Breast epithelium (tissue), 4 donors: Measurements from ENCODE around the gene MYO5B. TPM values are rescaled to one million over a fixed set of nuclear protein-coding genes. Genes with fewer than 3 reads are reported as not detected.
"Not testable (repeated sequence)": the region's sequence is repeated elsewhere in the genome, so short reads cannot be mapped to it uniquely, and the experiment has no call there.

Experiments
- DNase-seq, 2 donors: peaks; one replicate each; pipeline ENCODE4 v3.0.0-alpha.2; 2019; ENCODE audit warnings: low spot score in 2 of 2
- H3K27ac ChIP-seq, 2 donors: fragments of 200-600 bp; sonication (generic) in 1 of 2; one replicate each; pipeline ENCODE4 v1.5.1; 2016 to 2019; ENCODE audit warnings: mild to moderate bottlenecking in 1 of 2
- H3K27me3 ChIP-seq, 2 donors: fragments of 200-600 bp; sonication (generic) in 1 of 2; one replicate each; pipeline versions ENCODE4 v1.5.1 to v1.6.0; 2017 to 2019; ENCODE audit warnings: control low read depth in 1 of 2, mild to moderate bottlenecking in 1 of 2
- H3K36me3 ChIP-seq: fragments of 200-600 bp; one replicate; pipeline ENCODE4 v1.5.1; 2019
- H3K4me1 ChIP-seq, 2 donors: fragments of 200-600 bp; sonication (generic); one replicate each; pipeline ENCODE4 v1.5.1; 2016 to 2019; ENCODE audit warnings: control low read depth in 1 of 2
- H3K4me3 ChIP-seq, 3 donors: fragments of 200-600 bp; sonication (generic); 1 replicate in 2 of 3; 2 replicates in 1 of 3; pipeline ENCODE4 v1.5.1; 2016 to 2019; ENCODE audit warnings: mild to moderate bottlenecking in 3 of 3, moderate library complexity in 2 of 3
- H3K9me3 ChIP-seq, 2 donors: fragments of 200-600 bp; sonication (generic) in 1 of 2; one replicate each; pipeline ENCODE4 v1.5.1; 2016 to 2019; ENCODE audit warnings: control low read depth in 1 of 2
- CTCF ChIP-seq, 3 donors: fragments of 450-650 bp; IDR thresholded peaks; one replicate each; pipeline ENCODE4 v1.5.1; 2016 to 2017; ENCODE audit warnings: antibody characterized with exemption in 3 of 3, mild to moderate bottlenecking in 3 of 3, moderate library complexity in 3 of 3
- POLR2A ChIP-seq: fragments of 450-650 bp; IDR thresholded peaks from one replicate; pipeline ENCODE4 v1.6.1; 2016; ENCODE audit warnings: antibody characterized with exemption, mild to moderate bottlenecking, moderate library complexity
- POLR2AphosphoS5 ChIP-seq, 3 donors: sonication (generic); formaldehyde crosslinking; IDR thresholded peaks; one replicate each; pipeline ENCODE4 v1.6.1; 2017; ENCODE audit warnings: antibody characterized with exemption in 3 of 3
- intact Hi-C: fragments of 100-400 bp; cut with DNase I; formaldehyde crosslinking; loops from one replicate; pipeline ENCODE4 v1.15.1; 2023; ENCODE audit warnings: low total_unique reads
- total RNA-seq, 3 donors: library from RNA; depleted of rRNA; stranded (reverse); fragments of >200 nt; gene quantifications; one replicate each; pipeline ENCODE4 v1.1.0, GENCODE V29; 2016

MYO5B gene
- total RNA-seq, 3 donors from 2014 or later, result 2.4 to 53.1 (median 22.0) TPM

GRCh38 chr18:49786019-49786720 is 408.8 kb downstream of the MYO5B start:
- H3K27me3 ChIP-seq, result no peaks in the 10 kb centered on the region
- peaks cover 3% of the 10 kb centered on the region for H3K36me3 ChIP-seq
- no peak overlapping the region for H3K27ac ChIP-seq
- no peaks in the 10 kb centered on the region for H3K9me3 ChIP-seq
- H3K4me1 ChIP-seq, result no peaks in the 10 kb centered on the region
- intact Hi-C loops, result no loop called here
- no peak overlapping the region for H3K4me3 ChIP-seq
- no peak for DNase-seq
- TF ChIP-seq POLR2AphosphoS5 (IDR thresholded peaks at IDR 0.05) (no peak), CTCF (IDR thresholded peaks at IDR 0.05) (no peak), POLR2A (no peak)

- no peaks in the 10 kb centered on the region for H3K27me3 ChIP-seq
- no peak for DNase-seq
- H3K4me3 ChIP-seq, result no peak overlapping the region
- TF ChIP-seq POLR2AphosphoS5 (IDR thresholded peaks at IDR 0.05) (no peak), CTCF (IDR thresholded peaks at IDR 0.05) (no peak), POLR2A (no peak)
- no peaks in the 10 kb centered on the region for H3K9me3 ChIP-seq
- H3K36me3 ChIP-seq, result peaks cover 3% of the 10 kb centered on the region
- no peaks in the 10 kb centered on the region for H3K4me1 ChIP-seq
- intact Hi-C loops, result no loop called here
- H3K27ac ChIP-seq, result no peak overlapping the region
These were observed 410.3 kb downstream of the MYO5B start for GRCh38 chr18:49784427-49785185.

- H3K27ac ChIP-seq, H3K4me1 ChIP-seq, H3K36me3 ChIP-seq, H3K27me3 ChIP-seq, H3K4me3 ChIP-seq, intact Hi-C loops, DNase-seq, H3K9me3 ChIP-seq: not testable (repeated sequence)
These were observed 411.3 kb downstream of the MYO5B start for GRCh38 chr18:49783631-49784030.

GRCh38 chr18:49778826-49779465 is 416.0 kb downstream of the MYO5B start:
- intact Hi-C loops, result no loop called here
- no peaks in the 10 kb centered on the region for H3K4me1 ChIP-seq
- H3K27ac ChIP-seq, result no peak overlapping the region
- H3K27me3 ChIP-seq, result no peaks in the 10 kb centered on the region
- no peak for TF ChIP-seq CTCF (IDR thresholded peaks at IDR 0.05)
- no peak for TF ChIP-seq POLR2A
- TF ChIP-seq POLR2AphosphoS5 (IDR thresholded peaks at IDR 0.05), result no peak
- no peak for DNase-seq
- H3K9me3 ChIP-seq, result peaks cover 8 to 24% of the 10 kb centered on the region in 2 donors
- H3K36me3 ChIP-seq, result no peaks in the 10 kb centered on the region
- no peak overlapping the region for H3K4me3 ChIP-seq

Other genes with a start within 250 kb of the MYO5B start
- 1 to 10 TPM in 2 of 3 donors, under 1 TPM in 1; 0.80 to 3.4 (median 1.6) TPM for gene CFAP53, start 71.3 kb upstream of the MYO5B start, total RNA-seq
- gene MBD1, start 86.4 kb upstream of the MYO5B start, total RNA-seq, result 10 to 100 TPM; 51.2 to 82.3 (median 71.1) TPM
- gene CXXC1, start 92.5 kb upstream of the MYO5B start, total RNA-seq, result 10 to 100 TPM; 50.6 to 64.2 (median 61.5) TPM
- gene SKA1, start 179.9 kb upstream of the MYO5B start, total RNA-seq, result under 1 TPM in 1 of 3 donors, not detected in 2; 0.48 TPM